ENCODE results near the gene TENM4.

GRCh38 chr11:78822931-78823423, 617.9 kb downstream of the TENM4 start:
- TF ChIP-seq, protein P1, sequence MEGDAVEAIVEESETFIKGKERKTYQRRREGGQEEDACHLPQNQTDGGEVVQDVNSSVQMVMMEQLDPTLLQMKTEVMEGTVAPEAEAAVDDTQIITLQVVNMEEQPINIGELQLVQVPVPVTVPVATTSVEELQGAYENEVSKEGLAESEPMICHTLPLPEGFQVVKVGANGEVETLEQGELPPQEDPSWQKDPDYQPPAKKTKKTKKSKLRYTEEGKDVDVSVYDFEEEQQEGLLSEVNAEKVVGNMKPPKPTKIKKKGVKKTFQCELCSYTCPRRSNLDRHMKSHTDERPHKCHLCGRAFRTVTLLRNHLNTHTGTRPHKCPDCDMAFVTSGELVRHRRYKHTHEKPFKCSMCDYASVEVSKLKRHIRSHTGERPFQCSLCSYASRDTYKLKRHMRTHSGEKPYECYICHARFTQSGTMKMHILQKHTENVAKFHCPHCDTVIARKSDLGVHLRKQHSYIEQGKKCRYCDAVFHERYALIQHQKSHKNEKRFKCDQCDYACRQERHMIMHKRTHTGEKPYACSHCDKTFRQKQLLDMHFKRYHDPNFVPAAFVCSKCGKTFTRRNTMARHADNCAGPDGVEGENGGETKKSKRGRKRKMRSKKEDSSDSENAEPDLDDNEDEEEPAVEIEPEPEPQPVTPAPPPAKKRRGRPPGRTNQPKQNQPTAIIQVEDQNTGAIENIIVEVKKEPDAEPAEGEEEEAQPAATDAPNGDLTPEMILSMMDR (IDR thresholded peaks at IDR 0.05), result no peak
- no peak for TF ChIP-seq EP300 (IDR thresholded peaks at IDR 0.05)
- TF ChIP-seq POLR2A (IDR thresholded peaks at IDR 0.05), result no peak
- no peak for TF ChIP-seq POLR2AphosphoS5 (IDR thresholded peaks at IDR 0.05)
